Epidermal melanocyte (primary cell): ENCODE measurements around the gene KCNAB1.
A peak's percentile ranks its signal among the peaks of the same experiment; 100 is the strongest.

Experiments used
- DNase-seq: peaks from one replicate; pipeline ENCODE4 v3.0.0; 2011; ENCODE audit warnings: low spot score; ENCODE audit not compliant: insufficient read length

KCNAB1 gene

DNA sequence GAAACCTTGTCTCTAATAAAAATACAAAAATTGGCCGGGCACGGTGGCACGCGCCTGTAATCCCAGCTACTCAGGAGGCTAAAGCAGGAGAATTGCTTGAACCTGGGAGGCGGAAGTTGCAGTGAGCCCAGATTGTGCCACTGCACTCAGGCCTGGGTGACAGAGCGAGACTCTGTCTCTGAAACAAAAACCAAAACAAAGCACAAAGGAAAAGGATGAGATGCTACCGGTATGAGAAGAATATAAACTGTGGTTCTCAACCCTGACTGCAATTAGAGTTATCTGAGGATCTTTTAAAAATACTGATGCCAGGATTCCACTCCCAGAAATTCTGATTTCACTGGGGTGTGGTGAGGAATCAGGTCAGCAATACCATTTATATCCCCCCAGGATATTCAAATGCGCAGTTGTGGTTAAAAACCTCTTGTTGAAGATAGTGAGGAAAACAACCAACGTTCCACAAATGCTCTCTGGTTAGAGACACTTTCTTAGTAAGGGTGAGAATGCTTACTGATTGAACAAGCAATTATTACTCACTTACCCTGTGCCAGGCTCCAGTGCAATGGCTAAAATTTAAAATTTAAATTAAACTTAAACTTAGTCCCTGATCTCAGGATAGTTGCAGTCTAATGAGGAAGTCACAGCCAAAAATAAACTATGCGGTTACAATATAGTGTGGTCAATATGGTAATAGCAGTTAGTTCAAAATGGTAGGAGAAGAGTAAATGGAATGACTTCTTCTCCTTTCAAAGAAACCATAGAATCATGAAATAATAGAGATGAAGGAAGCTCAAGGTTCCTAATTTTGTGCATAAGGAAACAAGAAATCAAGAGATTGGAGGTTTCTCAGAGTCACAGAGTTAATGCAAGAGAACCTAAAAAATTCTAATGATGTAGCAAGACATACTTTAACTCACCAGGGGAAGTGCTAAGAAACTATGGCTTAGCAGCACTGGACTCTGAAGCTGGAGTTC lies 325.0 kb downstream of the KCNAB1 start:
- no peak for DNase-seq

- DNase-seq, result no peak
Observed at GRCh38 chr3:156448300-156448699, 327.9 kb downstream of the KCNAB1 start.

DNA sequence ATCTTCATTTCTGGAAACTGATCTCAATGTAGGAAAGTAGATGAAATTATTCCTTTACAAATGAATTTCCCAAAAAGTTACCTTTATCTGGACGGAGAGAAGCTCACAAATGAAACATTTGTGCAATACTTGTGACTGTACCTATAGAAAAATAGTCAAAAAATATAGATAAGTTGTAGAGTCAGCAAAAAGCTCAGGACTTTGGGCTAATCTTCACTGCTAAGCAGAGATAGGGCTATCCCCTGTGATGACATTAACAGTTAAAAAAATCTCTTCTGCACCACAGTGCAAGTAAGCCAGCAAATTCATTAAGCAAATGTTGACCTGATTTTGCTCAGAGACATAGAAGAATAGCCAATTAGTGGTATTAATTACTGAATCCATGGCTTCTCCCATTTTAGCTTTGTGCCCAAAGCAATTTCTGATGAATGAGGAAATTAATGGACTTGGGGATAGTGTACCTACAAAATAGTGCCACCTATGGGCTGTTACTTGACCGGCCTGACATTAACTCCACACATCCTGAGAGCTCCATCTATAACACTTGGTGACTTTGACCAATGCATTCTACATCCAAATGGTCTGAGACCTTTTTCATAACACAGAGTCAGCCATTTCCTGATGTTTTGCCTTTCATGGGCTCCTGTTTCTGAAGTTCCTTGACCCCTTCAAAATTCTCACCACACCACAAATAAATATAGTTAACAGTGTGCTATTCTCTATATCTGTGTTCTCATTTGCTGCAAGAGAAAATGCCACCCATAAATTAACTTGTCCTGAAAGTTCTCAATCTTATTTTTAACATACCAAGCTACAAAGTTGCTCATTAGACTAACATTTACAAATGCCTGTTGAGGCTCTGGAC lies 329.6 kb downstream of the KCNAB1 start:
- peak; percentile 22 for DNase-seq

- no peak for DNase-seq
Observed at GRCh38 chr3:156455839-156456238, 335.5 kb downstream of the KCNAB1 start.

DNA sequence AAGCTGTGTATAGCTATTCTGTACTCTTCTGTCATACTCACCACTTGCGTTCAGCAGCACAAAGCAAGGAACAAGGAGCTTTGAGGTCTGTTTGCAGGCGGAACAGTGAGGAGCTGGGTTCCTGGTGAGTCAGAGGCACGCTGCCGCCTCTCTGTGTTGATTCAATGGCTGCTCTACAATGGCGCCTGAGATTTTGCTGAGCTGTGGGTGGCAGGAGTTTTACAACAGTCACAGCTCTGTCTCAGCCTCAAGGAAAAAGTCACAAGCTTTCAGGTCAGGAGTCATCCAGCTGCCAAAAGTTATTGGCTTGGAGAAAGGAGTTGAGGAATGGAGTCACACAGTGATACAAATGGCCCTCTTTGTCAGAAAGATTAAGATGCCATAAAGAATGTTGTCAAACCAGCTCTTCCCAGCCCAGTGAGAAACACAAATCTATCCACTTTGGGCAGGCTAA lies 336.4 kb downstream of the KCNAB1 start:
- DNase-seq, result no peak

GRCh38 chr3:156459434-156459833 lies 339.1 kb downstream of the KCNAB1 start:
- DNase-seq, result no peak

GRCh38 chr3:156460206-156460611 lies 339.8 kb downstream of the KCNAB1 start:
- no peak for DNase-seq

DNA sequence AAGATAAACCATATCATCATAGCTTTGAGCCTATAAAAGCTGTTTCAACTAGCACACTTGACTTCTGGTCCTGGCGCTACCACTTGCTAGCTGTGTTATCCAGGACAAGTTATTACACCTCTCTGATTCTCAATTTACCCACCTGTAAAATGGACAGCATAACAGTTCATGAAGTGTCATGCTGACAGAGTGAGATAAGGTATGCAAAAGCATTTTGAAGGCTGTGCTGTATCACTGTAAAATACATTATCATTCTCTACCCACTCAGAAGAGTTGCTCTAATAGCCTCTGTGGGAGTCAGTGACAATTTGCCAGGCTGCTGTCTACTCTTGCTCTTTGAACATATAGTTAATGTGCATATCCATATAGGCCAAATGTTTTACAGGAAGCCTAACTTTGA lies 341.5 kb downstream of the KCNAB1 start:
- no peak for DNase-seq

- DNase-seq, result no peak
Observed at GRCh38 chr3:156463123-156463522, 342.7 kb downstream of the KCNAB1 start.

DNA sequence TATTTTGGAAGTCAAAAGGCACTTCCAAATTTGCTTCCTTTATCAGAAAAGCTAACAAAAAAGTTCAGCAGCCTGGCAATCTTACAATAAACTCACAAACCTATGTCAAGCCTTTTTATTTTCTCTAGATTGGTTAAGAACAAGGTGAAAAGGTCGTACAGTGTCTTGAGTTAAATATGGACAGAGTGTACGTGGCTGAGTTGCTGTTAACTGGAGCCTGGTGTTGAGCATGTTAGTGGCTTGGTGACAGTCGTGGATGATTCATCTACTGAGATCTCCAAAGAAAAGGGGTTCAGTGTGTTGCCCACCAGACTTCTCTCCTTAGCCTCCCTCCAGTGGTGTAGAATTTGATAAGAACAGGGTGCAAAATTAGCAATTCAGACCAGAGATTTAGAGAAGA lies 344.8 kb downstream of the KCNAB1 start:
- no peak for DNase-seq

DNA sequence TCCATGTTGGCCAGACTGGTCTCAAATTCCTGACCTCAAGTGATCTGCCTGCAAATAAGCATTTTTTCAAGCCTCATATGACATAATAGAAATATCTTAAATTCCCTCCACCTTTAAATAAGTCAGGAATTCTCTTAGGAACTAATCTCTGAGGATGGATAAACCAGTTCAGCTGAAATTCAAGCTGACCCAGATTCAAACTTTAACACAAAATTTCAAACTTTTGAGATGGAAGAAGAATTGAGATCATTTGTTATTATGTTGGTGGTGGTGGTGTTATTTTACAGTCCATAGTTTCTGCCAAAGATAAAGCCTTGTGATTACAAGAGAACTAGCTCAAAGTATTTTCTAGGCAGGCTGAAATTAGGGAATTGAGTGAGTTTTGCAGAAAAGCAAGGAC lies 349.1 kb downstream of the KCNAB1 start:
- no peak for DNase-seq

DNA sequence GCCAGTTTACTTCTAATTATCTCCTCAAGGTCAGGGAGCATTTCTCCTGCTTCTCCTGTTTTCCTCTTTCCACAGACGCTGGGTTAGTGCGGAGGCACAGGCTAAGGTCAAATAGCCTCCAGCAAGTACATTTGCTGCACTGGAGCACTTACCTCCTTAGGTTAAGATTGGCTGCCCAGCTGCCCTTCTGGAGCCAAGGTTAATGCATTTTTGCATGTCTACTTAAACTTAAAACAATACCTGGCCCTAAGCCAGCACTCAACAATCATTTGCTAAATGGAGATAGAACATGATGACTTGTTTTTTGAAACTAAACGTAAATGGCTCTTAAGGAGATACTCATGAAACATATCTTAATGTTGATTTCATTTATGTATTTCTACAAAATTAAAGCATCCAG lies 351.1 kb downstream of the KCNAB1 start:
- no peak for DNase-seq

DNA sequence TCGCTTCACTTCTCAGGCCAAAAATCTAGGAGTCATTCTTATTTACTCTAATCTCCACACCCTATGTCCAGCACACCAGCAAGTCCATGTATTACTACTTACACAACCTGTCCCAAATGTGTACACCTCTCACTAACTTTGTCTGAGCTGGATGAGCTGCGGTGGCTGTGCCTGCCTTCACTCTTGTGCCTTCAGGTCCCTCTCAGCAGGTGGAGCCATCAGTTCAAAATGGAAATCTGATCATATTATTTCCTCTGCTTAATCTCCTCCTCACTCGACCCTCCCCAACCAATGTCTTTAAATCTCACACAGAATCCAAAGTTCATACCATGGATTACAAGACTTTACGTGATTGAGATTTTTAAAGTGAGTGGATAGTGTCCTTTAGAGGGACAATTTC lies 351.8 kb downstream of the KCNAB1 start:
- no peak for DNase-seq

- DNase-seq, result no peak
Observed at GRCh38 chr3:156472684-156473083, 352.3 kb downstream of the KCNAB1 start.

- no peak for DNase-seq
Observed at GRCh38 chr3:156473341-156473740, 353.0 kb downstream of the KCNAB1 start.

- no peak for DNase-seq
Observed at GRCh38 chr3:156474560-156475389, 354.4 kb downstream of the KCNAB1 start.

GRCh38 chr3:156477323-156477722 lies 356.9 kb downstream of the KCNAB1 start:
- DNase-seq, result no peak

- DNase-seq, result no peak
Observed at GRCh38 chr3:156478891-156479290, 358.5 kb downstream of the KCNAB1 start.

GRCh38 chr3:156479604-156480003 lies 359.2 kb downstream of the KCNAB1 start:
- no peak for DNase-seq

- DNase-seq, result no peak
Observed at GRCh38 chr3:156480949-156481348, 360.6 kb downstream of the KCNAB1 start.

- DNase-seq, result no peak
Observed at GRCh38 chr3:156483002-156483401, 362.6 kb downstream of the KCNAB1 start.
